K562 (cell line): ENCODE data around the gene IGSF9. TPM values are rescaled to one million over a fixed set of nuclear protein-coding genes. Genes with fewer than 3 reads are reported as not detected.

ENCODE experiments used
- ATF7 ChIP-seq: fragments of 450-650 bp; IDR thresholded peaks from 2 replicates; pipeline ENCODE4 v1.7.1; 2014; ENCODE audit warnings: mild to moderate bottlenecking, moderate library complexity
- FOXP1 ChIP-seq: sonication (generic); formaldehyde crosslinking; IDR thresholded peaks from 2 replicates; pipeline ENCODE4 v1.8.0; 2022; ENCODE audit warnings: mild to moderate bottlenecking, missing genetic modification reagents
- HOMEZ ChIP-seq: fragments of 250-450 bp; sonication (Bioruptor Pico); IDR thresholded peaks from 2 replicates; pipeline ENCODE4 v1.4.0; 2020; ENCODE audit warnings: mild to moderate bottlenecking, moderate library complexity
- MCM3 ChIP-seq: fragments of 450-650 bp; IDR thresholded peaks from 2 replicates; pipeline ENCODE4 v1.6.1; 2016
- MXI1 ChIP-seq: IDR thresholded peaks from 2 replicates; pipeline ENCODE4 v1.6.1; 2011; ENCODE audit warnings: low read depth, mild to moderate bottlenecking, improper control_type of control experiment, low read length
- NCOA2 ChIP-seq, 2 experiments: fragments of 450-650 bp; IDR thresholded peaks; 2 replicates each; pipeline ENCODE4 v1.6.1; 2018; ENCODE audit warnings: mild to moderate bottlenecking in 2 of 2, moderate library complexity in 1 of 2; ENCODE audit not compliant: partially characterized antibody in 2 of 2
- NFE2 ChIP-seq: IDR thresholded peaks from 2 replicates; pipeline ENCODE4 v1.6.1; 2014; ENCODE audit warnings: antibody characterized with exemption, low read depth
- PKNOX1 ChIP-seq: fragments of 450-650 bp; IDR thresholded peaks from 2 replicates; pipeline ENCODE4 v1.6.1; 2016
- RBM14 ChIP-seq: fragments of 200-400 bp; formaldehyde crosslinking; IDR thresholded peaks from 2 replicates; pipeline ENCODE4 v1.6.1; 2018; ENCODE audit warnings: low read depth, mild to moderate bottlenecking, low read length, moderate library complexity, borderline replicate concordance; ENCODE audit not compliant: insufficient read depth
- SAFB ChIP-seq: fragments of 200-400 bp; formaldehyde crosslinking; IDR thresholded peaks from 2 replicates; pipeline ENCODE4 v1.6.1; 2017; ENCODE audit warnings: low read depth, low read length, borderline replicate concordance
- XRCC4 ChIP-seq: IDR thresholded peaks from one replicate; pipeline ENCODE4 v1.6.1; 2011; ENCODE audit not compliant: insufficient read depth, insufficient read length; ENCODE audit errors: extremely low read depth
- ZNF407 ChIP-seq: fragments of 450-650 bp; IDR thresholded peaks from 2 replicates; pipeline ENCODE4 v1.6.1; 2016; ENCODE audit warnings: low read depth
- ZNF551 ChIP-seq: fragments of 250-450 bp; sonication (Bioruptor Pico); IDR thresholded peaks from 2 replicates; pipeline ENCODE4 v1.5.0; 2021; ENCODE audit warnings: mild to moderate bottlenecking, moderate library complexity
- ZNF75A ChIP-seq: fragments of 450-650 bp; formaldehyde crosslinking; IDR thresholded peaks from 2 replicates; pipeline ENCODE4 v1.4.0; 2020; ENCODE audit warnings: mild to moderate bottlenecking
- polyA plus RNA-seq, 8 experiments: library from polyadenylated mRNA; depleted of rRNA in 4 of 8; stranded (reverse) in 5 of 8; unstranded in 3 of 8; fragments of >200 nt; fragmentation: Nextera tagmentation in 2 of 8; fragmentation: Illumina TruSeq in 1 of 8; extraction: Ambion mirVana in 2 of 8; extraction: Trizol in 1 of 8; gene quantifications; 2 replicates each; pipeline versions ENCODE4 v1.2.1 to v1.2.3, GENCODE V29; 2011 to 2014; ENCODE audit warnings: inconsistent platforms in 1 of 8, missing spikeins in 1 of 8
- total RNA-seq, 7 experiments: library from RNA; depleted of rRNA in 6 of 7; stranded (reverse); fragments of >200 nt in 6 of 7; fragmentation: Illumina TruSeq in 2 of 7; extraction: Trizol in 2 of 7; gene quantifications; 2 replicates each; pipeline versions ENCODE4 v1.2.1 to v1.2.3, GENCODE V29; 2011 to 2021; ENCODE audit warnings: low replicate concordance in 1 of 7
- TF ChIP-seq, protein P1 (sequence below): fragments of 200-800 bp; sonication (Bioruptor generic); IDR thresholded peaks from 2 replicates; pipeline ENCODE4 v1.6.1; 2017; ENCODE audit warnings: missing genetic modification characterization, missing compliant biosample characterization

The IGSF9 gene
- total and polyA plus RNA-seq, 9 of the 15 experiments (the other 6 are each of a cell fraction or from before 2014, with no cell fraction given): 0.03 to 0.29 (median 0.07) TPM; not detected in 1

DNA sequence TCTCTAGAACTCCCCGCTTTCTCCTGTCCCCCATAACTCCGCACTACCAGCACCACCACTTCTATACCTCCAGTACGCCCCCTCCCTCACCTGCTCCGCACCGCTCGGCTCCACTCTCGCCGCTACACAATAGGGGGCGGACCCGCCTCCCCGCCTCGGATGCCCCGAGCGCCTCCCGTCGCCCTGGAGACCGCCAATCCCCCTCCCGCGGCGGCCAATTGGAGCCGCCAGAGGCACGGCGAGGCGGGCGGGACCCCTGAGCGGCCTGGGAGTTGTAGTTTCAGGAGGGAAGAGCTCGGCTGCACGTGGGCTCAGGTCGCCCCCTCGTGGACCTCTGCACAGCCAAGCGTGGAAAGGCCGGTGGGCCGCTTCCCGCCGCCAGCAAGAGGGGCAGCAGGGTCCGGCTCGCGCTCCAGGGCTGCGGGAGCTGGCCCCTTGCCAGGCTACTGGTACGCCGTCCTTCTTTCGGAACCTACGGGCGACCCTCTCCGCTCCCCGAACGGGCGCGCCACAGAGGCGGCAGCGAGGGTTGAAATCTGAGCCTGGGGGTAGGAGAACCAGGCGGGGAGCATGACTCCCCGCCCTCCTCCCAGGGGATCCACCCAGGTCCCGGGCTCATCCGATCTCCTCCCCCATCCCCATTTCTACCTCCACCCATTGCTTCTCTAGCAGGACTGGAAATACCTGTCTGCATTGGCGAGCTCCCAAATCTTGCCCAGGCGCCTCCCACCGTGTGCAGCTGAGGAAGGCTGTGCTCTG lies at the start of gene IGSF9 (continued):
- peak; percentile 82; the same call in 1 of the 2 replicates for TF ChIP-seq SAFB
- no peak for TF ChIP-seq ZNF75A (CRISPR knock-in tag)
- TF ChIP-seq, protein P1, sequence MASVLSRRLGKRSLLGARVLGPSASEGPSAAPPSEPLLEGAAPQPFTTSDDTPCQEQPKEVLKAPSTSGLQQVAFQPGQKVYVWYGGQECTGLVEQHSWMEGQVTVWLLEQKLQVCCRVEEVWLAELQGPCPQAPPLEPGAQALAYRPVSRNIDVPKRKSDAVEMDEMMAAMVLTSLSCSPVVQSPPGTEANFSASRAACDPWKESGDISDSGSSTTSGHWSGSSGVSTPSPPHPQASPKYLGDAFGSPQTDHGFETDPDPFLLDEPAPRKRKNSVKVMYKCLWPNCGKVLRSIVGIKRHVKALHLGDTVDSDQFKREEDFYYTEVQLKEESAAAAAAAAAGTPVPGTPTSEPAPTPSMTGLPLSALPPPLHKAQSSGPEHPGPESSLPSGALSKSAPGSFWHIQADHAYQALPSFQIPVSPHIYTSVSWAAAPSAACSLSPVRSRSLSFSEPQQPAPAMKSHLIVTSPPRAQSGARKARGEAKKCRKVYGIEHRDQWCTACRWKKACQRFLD: no peak
- TF ChIP-seq MCM3: no peak
- no peak for TF ChIP-seq NFE2
- no peak for TF ChIP-seq ZNF551
- no peak for TF ChIP-seq NCOA2 (IDR thresholded peaks at IDR 0.05; ENCODE audit: partially characterized antibody in 2 of 2)
- peak; percentile 90 for TF ChIP-seq PKNOX1
- TF ChIP-seq FOXP1: 0 out of 2 replicates have a peak, but pooled peaks have one; percentile 81
- no peak for TF ChIP-seq HOMEZ (CRISPR knock-in tag)
- TF ChIP-seq RBM14: 0 out of 2 replicates have a peak, but pooled peaks have one; percentile 77
- TF ChIP-seq XRCC4: no peak
- TF ChIP-seq MXI1: peak; percentile 59; the same call in 1 of the 2 replicates
- peak; percentile 67; the same call in 1 of the 2 replicates for TF ChIP-seq ATF7
- no peak for TF ChIP-seq ZNF407
